Esophagus muscularis mucosa (tissue), 4 donors: ENCODE data around the gene THSD4. TPM values are rescaled to one million over a fixed set of nuclear protein-coding genes. Genes with fewer than 3 reads are reported as not detected.

Experiments used
- DNase-seq: peaks from one replicate; pipeline ENCODE4 v3.0.0-alpha.2; 2017; ENCODE audit errors: extremely low spot score
- H3K27ac ChIP-seq, 4 donors: fragments of 200-600 bp; sonication (generic); replicated peaks in 1 of 4; 1 replicate in 3 of 4; 2 replicates in 1 of 4; pipeline ENCODE4 v1.5.1; 2016 to 2019; ENCODE audit warnings: mild to moderate bottlenecking in 1 of 4
- H3K27me3 ChIP-seq, 4 donors: fragments of 200-600 bp; sonication (generic); one replicate each; pipeline versions ENCODE4 v1.5.1 to v1.6.0; 2016 to 2019
- H3K36me3 ChIP-seq, 4 donors: fragments of 200-600 bp; sonication (generic); one replicate each; pipeline ENCODE4 v1.5.1; 2016 to 2019
- H3K4me1 ChIP-seq, 4 donors: fragments of 200-600 bp; sonication (generic); one replicate each; pipeline ENCODE4 v1.5.1; 2016 to 2019
- H3K4me3 ChIP-seq, 4 donors: fragments of 200-600 bp; sonication (generic); 1 replicate in 2 of 4; 2 replicates in 2 of 4; pipeline ENCODE4 v1.5.1; 2016 to 2019; ENCODE audit warnings: mild to moderate bottlenecking in 4 of 4, moderate library complexity in 1 of 4
- H3K9me3 ChIP-seq, 4 donors: fragments of 200-600 bp; sonication (generic); 1 replicate in 3 of 4; 2 replicates in 1 of 4; pipeline ENCODE4 v1.5.1; 2016 to 2019
- EP300 ChIP-seq: sonication (generic); formaldehyde crosslinking; IDR thresholded peaks from one replicate; pipeline ENCODE4 v1.6.1; 2017; ENCODE audit warnings: antibody characterized with exemption
- POLR2A ChIP-seq: fragments of 450-650 bp; IDR thresholded peaks from one replicate; pipeline ENCODE4 v1.6.1; 2017; ENCODE audit warnings: antibody characterized with exemption, moderate library complexity, mild to moderate bottlenecking, low read depth
- POLR2AphosphoS5 ChIP-seq, 2 donors: sonication (generic); formaldehyde crosslinking; IDR thresholded peaks; one replicate each; pipeline ENCODE4 v1.6.1; 2017; ENCODE audit warnings: antibody characterized with exemption in 2 of 2
- WGBS: methylation state at CpG from one replicate; pipeline ENCODE4 v1.1.5; 2018; 5-methylcytosine and 5-hydroxymethylcytosine counted together
- intact Hi-C: fragments of 100-400 bp; cut with DNase I; formaldehyde crosslinking; loops from one replicate; pipeline ENCODE4 v1.15.1; 2023
- total RNA-seq, 4 donors: library from RNA; depleted of rRNA; stranded (reverse); fragments of >200 nt; gene quantifications; one replicate each; pipeline versions ENCODE4 v1.1.0 to v1.2.1, GENCODE V29; 2016
- TF ChIP-seq, protein P1 (sequence below), 3 experiments: fragments of 200-600 bp in 2 of 3; fragments of 450-650 bp in 1 of 3; sonication (generic) in 2 of 3; IDR thresholded peaks; one replicate each; pipeline ENCODE4 v1.5.1; 2017 to 2019; ENCODE audit warnings: antibody characterized with exemption in 3 of 3, mild to moderate bottlenecking in 2 of 3, moderate library complexity in 1 of 3

Gene THSD4
- total RNA-seq, 4 donors from 2014 or later = 3.2 to 6.6 (median 5.6) TPM

GRCh38 chr15:71342658-71343057 is 227.4 kb downstream of the THSD4 start:
- Histone ChIP-seq H3K27ac (no peak overlapping the region), H3K9me3 (no peaks in the 10 kb centered on the region), H3K36me3 (no peaks in the 10 kb centered on the region), H3K4me3 (no peak overlapping the region), H3K4me1 (peaks cover 8 to 23% (median 8%) of the 10 kb centered on the region in 4 donors), H3K27me3 (no peaks in the 10 kb centered on the region)
- no peak for DNase-seq
- WGBS = 96% methylated on average over 7 of the region's 7 CpGs
- TF ChIP-seq EP300 (no peak), POLR2AphosphoS5 (IDR thresholded peaks at IDR 0.05) (no peak), POLR2A (no peak)
- TF ChIP-seq, protein P1, sequence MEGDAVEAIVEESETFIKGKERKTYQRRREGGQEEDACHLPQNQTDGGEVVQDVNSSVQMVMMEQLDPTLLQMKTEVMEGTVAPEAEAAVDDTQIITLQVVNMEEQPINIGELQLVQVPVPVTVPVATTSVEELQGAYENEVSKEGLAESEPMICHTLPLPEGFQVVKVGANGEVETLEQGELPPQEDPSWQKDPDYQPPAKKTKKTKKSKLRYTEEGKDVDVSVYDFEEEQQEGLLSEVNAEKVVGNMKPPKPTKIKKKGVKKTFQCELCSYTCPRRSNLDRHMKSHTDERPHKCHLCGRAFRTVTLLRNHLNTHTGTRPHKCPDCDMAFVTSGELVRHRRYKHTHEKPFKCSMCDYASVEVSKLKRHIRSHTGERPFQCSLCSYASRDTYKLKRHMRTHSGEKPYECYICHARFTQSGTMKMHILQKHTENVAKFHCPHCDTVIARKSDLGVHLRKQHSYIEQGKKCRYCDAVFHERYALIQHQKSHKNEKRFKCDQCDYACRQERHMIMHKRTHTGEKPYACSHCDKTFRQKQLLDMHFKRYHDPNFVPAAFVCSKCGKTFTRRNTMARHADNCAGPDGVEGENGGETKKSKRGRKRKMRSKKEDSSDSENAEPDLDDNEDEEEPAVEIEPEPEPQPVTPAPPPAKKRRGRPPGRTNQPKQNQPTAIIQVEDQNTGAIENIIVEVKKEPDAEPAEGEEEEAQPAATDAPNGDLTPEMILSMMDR (IDR thresholded peaks at IDR 0.05) = no peak
- intact Hi-C loops = no loop called here

DNA sequence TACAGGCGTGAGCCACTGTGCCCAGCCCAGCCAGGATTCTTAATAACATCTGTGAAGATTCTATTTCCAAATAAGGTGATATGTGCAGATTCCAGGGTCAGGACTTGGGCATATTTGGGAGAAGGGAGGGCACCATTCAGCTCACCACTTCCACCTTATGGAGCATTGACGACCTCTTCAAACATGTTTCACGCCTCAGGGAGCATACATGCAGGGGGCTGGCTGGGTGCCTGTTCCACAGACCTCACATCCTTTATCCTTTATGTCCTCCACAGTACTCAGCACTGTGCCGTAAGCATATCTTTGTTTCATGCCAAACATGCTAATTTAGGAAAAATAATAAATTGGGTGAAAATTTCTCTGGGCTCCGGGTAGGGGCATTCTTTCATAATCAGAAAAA is 229.0 kb downstream of the THSD4 start:
- H3K4me3 ChIP-seq = no peak overlapping the region
- WGBS = 90% methylated on average over 5 of the region's 5 CpGs
- H3K36me3 ChIP-seq = no peaks in the 10 kb centered on the region
- intact Hi-C loops = no loop called here
- no peak for TF ChIP-seq POLR2A
- no peak overlapping the region for H3K27ac ChIP-seq
- H3K9me3 ChIP-seq = no peaks in the 10 kb centered on the region
- DNase-seq = no peak
- H3K4me1 ChIP-seq = peaks cover under 1 to 20% (median 11%) of the 10 kb centered on the region in 4 donors
- H3K27me3 ChIP-seq = no peaks in the 10 kb centered on the region

DNA sequence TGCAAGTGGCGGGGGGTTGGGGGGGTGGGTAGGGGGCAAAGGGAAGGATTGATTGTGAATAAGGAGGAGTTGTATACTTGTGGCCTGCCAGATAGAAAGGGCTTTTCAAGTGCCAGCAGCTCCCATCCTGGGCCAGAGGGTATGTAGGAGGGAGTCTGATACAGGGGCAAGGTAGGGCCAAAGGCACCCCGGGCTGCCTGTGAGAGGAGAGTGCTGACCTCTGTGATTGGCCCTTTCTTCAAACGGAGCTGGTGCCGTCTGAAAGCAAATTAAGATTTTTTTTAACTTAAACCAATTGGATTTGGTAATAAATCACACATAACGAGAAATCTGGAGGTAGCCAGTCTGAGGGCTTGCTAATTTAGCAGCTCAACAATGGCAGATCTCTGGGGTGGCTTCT is 229.9 kb downstream of the THSD4 start:
- H3K4me3 ChIP-seq = no peak overlapping the region
- H3K4me1 ChIP-seq = peaks cover 5 to 29% (median 20%) of the 10 kb centered on the region in 4 donors
- intact Hi-C loops = no loop called here
- no peak for DNase-seq
- TF ChIP-seq POLR2A (no peak), EP300 (no peak), POLR2AphosphoS5 (IDR thresholded peaks at IDR 0.05) (no peak)
- TF ChIP-seq, protein P1 (IDR thresholded peaks at IDR 0.05) = no peak
- H3K36me3 ChIP-seq = no peaks in the 10 kb centered on the region
- no peak overlapping the region for H3K27ac ChIP-seq
- H3K27me3 ChIP-seq = no peaks in the 10 kb centered on the region
- no peaks in the 10 kb centered on the region for H3K9me3 ChIP-seq
- 78% methylated on average over 5 of the region's 5 CpGs for WGBS

DNA sequence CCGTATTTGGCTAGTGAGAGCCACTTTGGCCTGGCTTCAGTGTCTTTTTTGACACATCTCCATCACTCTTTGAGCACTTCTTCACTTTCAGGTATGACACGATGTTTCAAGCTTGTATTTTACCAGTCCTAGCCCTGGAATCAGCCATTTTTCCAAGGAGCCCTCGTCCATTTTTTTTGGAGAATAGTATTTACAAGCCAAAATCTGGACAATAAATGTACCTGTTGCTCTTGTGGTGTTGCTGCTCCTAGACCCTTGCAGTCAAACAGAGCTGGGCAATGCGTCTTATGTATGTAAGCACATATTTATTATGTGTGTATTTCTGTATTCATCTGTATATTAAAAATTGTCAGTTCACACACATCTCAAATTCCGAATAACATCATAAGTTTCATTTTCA is 231.2 kb downstream of the THSD4 start:
- WGBS = over 99% methylated on average over 5 of the region's 5 CpGs
- DNase-seq = no peak
- no peak overlapping the region for H3K27ac ChIP-seq

GRCh38 chr15:71348597-71348996 is 233.3 kb downstream of the THSD4 start:
- Histone ChIP-seq H3K4me1 (peaks cover 13 to 41% (median 29%) of the 10 kb centered on the region in 4 donors), H3K9me3 (no peaks in the 10 kb centered on the region), H3K27me3 (no peaks in the 10 kb centered on the region), H3K27ac (no peak overlapping the region), H3K4me3 (no peak overlapping the region), H3K36me3 (no peaks in the 10 kb centered on the region)
- intact Hi-C loops = no loop called here
- WGBS = 80% methylated on average over 1 of the region's 1 CpG
- no peak for DNase-seq
- TF ChIP-seq, protein P1 (IDR thresholded peaks at IDR 0.05) = no peak
- TF ChIP-seq POLR2A (no peak), POLR2AphosphoS5 (IDR thresholded peaks at IDR 0.05) (no peak), EP300 (no peak)

More for the DNA sequence above, 231.2 kb downstream of the THSD4 start:
- H3K4me1 ChIP-seq = peaks cover 13 to 38% (median 29%) of the 10 kb centered on the region in 4 donors
- H3K4me3 ChIP-seq = no peak overlapping the region
- H3K27me3 ChIP-seq = no peaks in the 10 kb centered on the region
- H3K9me3 ChIP-seq = no peaks in the 10 kb centered on the region
- no peaks in the 10 kb centered on the region for H3K36me3 ChIP-seq
- TF ChIP-seq, protein P1 (IDR thresholded peaks at IDR 0.05) = no peak
- TF ChIP-seq POLR2AphosphoS5 (IDR thresholded peaks at IDR 0.05) (no peak), POLR2A (no peak), EP300 (no peak)
- intact Hi-C loops = no loop called here
